ENCODE results near the gene C7. TPM values are rescaled to one million over a fixed set of nuclear protein-coding genes. Genes with fewer than 3 reads are reported as not detected.
A peak's percentile ranks its signal among the peaks of the same experiment; 100 is the strongest.

The C7 gene
- total and polyA plus RNA-seq, 2 of the 13 experiments (the other 11 are each of a cell fraction or from before 2014, with no cell fraction given), result 1.7 to 3.5 TPM

GRCh38 chr5:40991168-40991980 is 82.1 kb downstream of the C7 start (continued):
- peak; percentile 97 for TF ChIP-seq AHDC1 (CRISPR knock-in tag; IDR thresholded peaks at IDR 0.05; ENCODE audit: borderline replicate concordance)
- no peak for TF ChIP-seq ZNF891 (CRISPR knock-in tag; IDR thresholded peaks at IDR 0.05)
- TF ChIP-seq ZNF768 (CRISPR knock-in tag; IDR thresholded peaks at IDR 0.05), result no peak
- TF ChIP-seq ZBTB26 (CRISPR knock-in tag; IDR thresholded peaks at IDR 0.05; ENCODE audit: borderline replicate concordance), result no peak
- TF ChIP-seq XRCC5 (optimal IDR thresholded peaks at IDR 0.05; ENCODE audit: low read length), result peak; percentile 38
- TF ChIP-seq ZNF234 (CRISPR knock-in tag; conservative IDR thresholded peaks at IDR 0.05), result no peak
- TF ChIP-seq ZBTB38 (CRISPR knock-in tag; IDR thresholded peaks at IDR 0.05), result no peak
- TF ChIP-seq ZFP36L2 (CRISPR knock-in tag; IDR thresholded peaks at IDR 0.05), result no peak
- TF ChIP-seq POGZ (CRISPR knock-in tag; IDR thresholded peaks at IDR 0.05), result peak; percentile 89
- no peak for TF ChIP-seq ZNF501 (CRISPR knock-in tag; IDR thresholded peaks at IDR 0.05)
- TF ChIP-seq ZNF850 (CRISPR knock-in tag; conservative IDR thresholded peaks at IDR 0.05), result no peak
- no peak for TF ChIP-seq BRCA1 (CRISPR knock-in tag; IDR thresholded peaks at IDR 0.05)
- no peak for TF ChIP-seq SIN3B (IDR thresholded peaks at IDR 0.05; ENCODE audit: low read length)
- TF ChIP-seq ZNF33A (CRISPR knock-in tag; IDR thresholded peaks at IDR 0.05; ENCODE audit: borderline replicate concordance), result no peak
- TF ChIP-seq PTBP1 (IDR thresholded peaks at IDR 0.05; ENCODE audit: low read depth, low read length, poor library complexity, severe bottlenecking), result no peak
- no peak for TF ChIP-seq ZNF256 (CRISPR knock-in tag; conservative IDR thresholded peaks at IDR 0.05)
- no peak for TF ChIP-seq ZBTB10 (CRISPR knock-in tag; IDR thresholded peaks at IDR 0.05; ENCODE audit: borderline replicate concordance)
- TF ChIP-seq ZNF543 (CRISPR knock-in tag; IDR thresholded peaks at IDR 0.05), result no peak
- no peak for TF ChIP-seq NCOA1 (CRISPR knock-in tag; IDR thresholded peaks at IDR 0.05)
